A549 (cell line): Measurements from ENCODE around the gene ZSCAN5A. TPM values are rescaled to one million over a fixed set of nuclear protein-coding genes. Genes with fewer than 3 reads are reported as not detected.

Source experiments
- ATAC-seq, 2 experiments: fragments of 200-7000 bp in 1 of 2; fragments of >200 bp in 1 of 2; cut with Nextera tagmentation in 1 of 2; cut with Tn5 transposase in 1 of 2; 3 replicates each; pipeline versions ENCODE4 v1.8.0 to v1.9.1; 2018 to 2020; ENCODE audit warnings: mild to moderate bottlenecking in 1 of 2, moderate library complexity in 1 of 2
- CTCF ChIA-PET: fragments of 300-600 bp; sonication (Branson Sonifier 250); formaldehyde crosslinking; extraction: SDS; loops from one replicate; lab custom pipeline; 2021; ENCODE audit warnings: antibody characterized with exemption, inconsistent platforms; lab: Yijun Ruan, JAX
- POLR2A ChIA-PET: fragments of 350-600 bp; formaldehyde crosslinking; extraction: SDS; loops from one replicate; lab custom pipeline; 2021; ENCODE audit warnings: antibody characterized with exemption, inconsistent platforms; lab: Yijun Ruan, JAX
- DNase-seq, 2 experiments: peaks; one replicate each; pipeline versions ENCODE4 v3.0.0 to v3.0.0-alpha.2; 2011 to 2016; ENCODE audit warnings: low read depth in 1 of 2, low spot score in 1 of 2
- FAIRE-seq: peaks from 2 replicates; lab custom pipeline; 2011; peaks lifted over from hg19 to GRCh38; lab: Jason Lieb, UNC
- H3K27ac ChIP-seq, 2 experiments: fragments of >200 bp; sonication (Bioruptor Twin); formaldehyde crosslinking; 3 replicates each; pipeline ENCODE4 v1.5.1; 2016 to 2017
- H3K4me1 ChIP-seq: fragments of >200 bp; sonication (Bioruptor Twin); formaldehyde crosslinking; 3 replicates; pipeline ENCODE4 v1.6.1; 2016
- H3K4me2 ChIP-seq: fragments of >200 bp; sonication (Bioruptor Twin); formaldehyde crosslinking; 3 replicates; pipeline ENCODE4 v1.6.1; 2016
- H3K4me3 ChIP-seq: fragments of >200 bp; sonication (Bioruptor Twin); formaldehyde crosslinking; 3 replicates; pipeline ENCODE4 v1.5.1; 2016
- H3K9me3 ChIP-seq: fragments of >200 bp; sonication (Bioruptor Twin); formaldehyde crosslinking; 3 replicates; pipeline ENCODE4 v1.6.1; 2016
- BCL3 ChIP-seq: fragments of >200 bp; sonication (Bioruptor Twin); formaldehyde crosslinking; IDR thresholded peaks from 3 replicates; pipeline ENCODE4 v1.6.1; 2016
- BHLHE40 ChIP-seq: IDR thresholded peaks from 2 replicates; pipeline ENCODE4 v1.6.1; 2012; ENCODE audit warnings: low read depth, low read length, inconsistent platforms
- CBX8 ChIP-seq: fragments of 200-600 bp; sonication (generic); IDR thresholded peaks from 2 replicates; pipeline ENCODE4 v1.6.1; 2016
- CHD4 ChIP-seq: fragments of 200-600 bp; sonication (generic); IDR thresholded peaks from 2 replicates; pipeline ENCODE4 v1.6.1; 2016; ENCODE audit warnings: antibody characterized with exemption, mild to moderate bottlenecking, borderline replicate concordance
- FOXS1 ChIP-seq: fragments of 250-450 bp; sonication (Bioruptor Pico); IDR thresholded peaks from 2 replicates; pipeline ENCODE4 v1.5.0; 2020; ENCODE audit warnings: mild to moderate bottlenecking, moderate library complexity
- GATA3 ChIP-seq: IDR thresholded peaks from 2 replicates; pipeline ENCODE4 v1.6.1; 2012; ENCODE audit warnings: borderline replicate concordance
- HES2 ChIP-seq: fragments of >200 bp; sonication (Bioruptor Twin); formaldehyde crosslinking; IDR thresholded peaks from 2 replicates; pipeline ENCODE4 v1.6.1; 2016
- HOXA7 ChIP-seq: fragments of 250-450 bp; sonication (Bioruptor Pico); IDR thresholded peaks from 2 replicates; pipeline ENCODE4 v1.5.0; 2020; ENCODE audit warnings: mild to moderate bottlenecking, moderate library complexity
- KDM1A ChIP-seq: fragments of 200-600 bp; sonication (generic); IDR thresholded peaks from 2 replicates; pipeline ENCODE4 v1.6.1; 2016; ENCODE audit warnings: low read depth, mild to moderate bottlenecking
- MAFK ChIP-seq: fragments of 450-650 bp; IDR thresholded peaks from 2 replicates; pipeline ENCODE4 v1.6.1; 2014; ENCODE audit not compliant: partially characterized antibody
- MAX ChIP-seq: IDR thresholded peaks from 2 replicates; pipeline ENCODE4 v1.6.1; 2012
- MAZ ChIP-seq: fragments of 150-350 bp; IDR thresholded peaks from 2 replicates; pipeline ENCODE4 v1.6.1; 2014; ENCODE audit warnings: antibody characterized with exemption, low read depth, low read length, borderline replicate concordance
- MYC ChIP-seq: IDR thresholded peaks from 2 replicates; pipeline ENCODE4 v1.6.1; 2012; ENCODE audit warnings: mild to moderate bottlenecking, inconsistent platforms, low read length, improper control_type of control experiment, borderline replicate concordance
- NFE2L2 ChIP-seq: fragments of 150-350 bp; conservative IDR thresholded peaks from 2 replicates; pipeline ENCODE4 v1.6.1; 2014; ENCODE audit warnings: low read length
- NR3C1 ChIP-seq: fragments of >200 bp; sonication (Bioruptor Twin); formaldehyde crosslinking; IDR thresholded peaks from 3 replicates; pipeline ENCODE4 v1.6.1; 2017
- RARB ChIP-seq: fragments of 250-450 bp; sonication (Bioruptor Pico); IDR thresholded peaks from 2 replicates; pipeline ENCODE4 v1.8.0; 2021; ENCODE audit warnings: mild to moderate bottlenecking, moderate library complexity
- TFCP2L1 ChIP-seq: fragments of 250-450 bp; sonication (Bioruptor Pico); IDR thresholded peaks from 2 replicates; pipeline ENCODE4 v1.5.0; 2021; ENCODE audit warnings: mild to moderate bottlenecking
- USF2 ChIP-seq: fragments of 450-650 bp; IDR thresholded peaks from 2 replicates; pipeline ENCODE4 v1.6.1; 2014; ENCODE audit warnings: antibody characterized with exemption
- whole genome bisulfite sequencing: methylation state at CpG from one replicate; pipeline ENCODE4 v1.1.6; 2017; ENCODE audit errors: missing lambda C conversion rate; 5-methylcytosine and 5-hydroxymethylcytosine counted together
- polyA plus RNA-seq, 4 experiments: library from polyadenylated mRNA; depleted of rRNA in 3 of 4; stranded (reverse); fragments of >200 nt; fragmentation: RNase III in 1 of 4; extraction: RNeasy Plus Mini Kit Qiagen cat#74134 plus additional on column Dnase treatment in 1 of 4; gene quantifications; 2 replicates in 3 of 4; 3 replicates in 1 of 4; pipeline ENCODE4 v1.2.3, GENCODE V29; 2011 to 2017

The ZSCAN5A gene
- polyA plus RNA-seq, 2 of the 4 experiments (the other 2 are of a cell fraction): 10.8 to 13.3 TPM

GRCh38 chr19:56321254-56321988, 6.8 kb upstream of the ZSCAN5A start:
- FAIRE-seq: no peak
- CTCF ChIA-PET: interaction anchor here (1.7 to 2.7 kb wide), 2 partner anchors 12 to 255 kb away, joined by 6 to 7 read pairs; no protein-coding TSS in a partner anchor

DNA sequence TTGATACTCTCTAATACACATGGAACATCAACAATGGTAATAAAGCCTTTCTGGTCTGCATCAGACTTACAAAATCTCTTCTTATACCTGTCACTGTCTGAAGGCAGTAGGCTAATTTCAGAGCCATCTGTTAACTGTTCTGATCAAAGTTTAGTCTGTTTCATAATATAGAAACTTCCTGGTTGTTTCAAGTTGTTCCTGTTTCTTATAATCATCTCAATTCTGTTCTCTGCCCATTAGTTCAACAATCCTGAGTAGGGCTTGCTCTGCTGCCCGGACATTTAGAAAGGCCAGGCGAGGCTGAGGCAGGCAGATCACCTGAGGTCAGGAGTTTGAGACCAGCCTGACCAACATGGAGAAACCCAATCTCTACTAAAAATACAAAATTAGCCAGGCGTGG, 5.4 kb upstream of the ZSCAN5A start:
- TF ChIP-seq TFCP2L1 (CRISPR knock-in tag): no peak
- no peak for TF ChIP-seq BHLHE40
- no peak for TF ChIP-seq MAZ
- no peak for TF ChIP-seq NFE2L2
- TF ChIP-seq, all 56 proteins: peak for 0
- 5% methylated on average over 3 of the region's 3 CpGs for WGBS
- H3K9me3 ChIP-seq: peaks cover under 1% of the 10 kb centered on the region; the same call in 2 of the 3 replicates
- CTCF ChIA-PET: no interaction called here
- FAIRE-seq (no peak), DNase-seq (no peak), ATAC-seq (no peak)
- H3K4me1 ChIP-seq: peaks cover 5% of the 10 kb centered on the region; the same call in 1 of the 3 replicates
- no peak overlapping the region for H3K27ac ChIP-seq
- H3K4me3 ChIP-seq: no peak overlapping the region
- POLR2A ChIA-PET: no interaction called here
- H3K4me2 ChIP-seq: no peak overlapping the region

More at GRCh38 chr19:56321254-56321988, 6.8 kb upstream of the ZSCAN5A start:
- no peak overlapping the region for H3K4me2 ChIP-seq
- TF ChIP-seq MAFK (no peak), NR3C1 (no peak), RARB (CRISPR knock-in tag) (no peak), KDM1A (no peak), BCL3 (no peak), CBX8 (no peak), CHD4 (no peak), HOXA7 (CRISPR knock-in tag) (no peak), GATA3 (no peak), MAX (no peak), HES2 (no peak), USF2 (no peak)
- no peaks in the 10 kb centered on the region for H3K4me1 ChIP-seq
- H3K9me3 ChIP-seq: peaks cover 3% of the 10 kb centered on the region; the same call in 2 of the 3 replicates
- WGBS: 44% methylated on average over 8 of the region's 8 CpGs
- POLR2A ChIA-PET: no interaction called here
- DNase-seq (no peak), ATAC-seq (no peak; a peak in 1 of 6 replicates)
- no peak overlapping the region for H3K4me3 ChIP-seq
- H3K27ac ChIP-seq: no peak overlapping the region

- no peaks in the 10 kb centered on the region for H3K9me3 ChIP-seq
- no peak for ATAC-seq
- no peak for DNase-seq
- WGBS: 32% methylated on average over 2 of the region's 2 CpGs
- CTCF ChIA-PET: interaction anchor here (2.0 kb wide), 1 partner anchor 16 kb away, joined by 10 read pairs; no protein-coding TSS in a partner anchor
- no peak overlapping the region for H3K27ac ChIP-seq
- TF ChIP-seq HOXA7 (CRISPR knock-in tag) (no peak), MYC (no peak), FOXS1 (CRISPR knock-in tag) (no peak), USF2 (no peak)
- TF ChIP-seq, all 56 proteins: peak for 0
- Histone ChIP-seq H3K4me1 (peaks cover 9% of the 10 kb centered on the region; the same call in 1 of the 3 replicates), H3K4me2 (no peak overlapping the region), H3K4me3 (no peak overlapping the region)
- FAIRE-seq: no peak
- POLR2A ChIA-PET: no interaction called here
Observed at GRCh38 chr19:56317749-56318148, 3.1 kb upstream of the ZSCAN5A start.
